ENCODE measurements around the gene A3GALT2.

A3GALT2 gene

GRCh38 chr1:33360367-33360766, 39.5 kb upstream of the A3GALT2 start:
- ChIA-PET POLR2A (ENCODE audit: low non-redundant PET) (no interaction called here), CTCF (interaction anchor here (0.5 to 0.9 kb wide), 2 partner anchors 110 to 150 kb away, joined by 4 read pairs; no protein-coding TSS in a partner anchor)
- no peak for TF ChIP-seq CTCF (conservative IDR thresholded peaks at IDR 0.05; ENCODE audit: low read depth)
- no peak overlapping the region for H3K27ac ChIP-seq
- DNase-seq (ENCODE audit: low spot score) = no peak

GRCh38 chr1:33359931-33360330, 39.0 kb upstream of the A3GALT2 start:
- CTCF ChIA-PET = interaction anchor here (0.5 to 0.9 kb wide), 2 partner anchors 110 to 149 kb away, joined by 4 read pairs; no protein-coding TSS in a partner anchor
- no peak for TF ChIP-seq CTCF (conservative IDR thresholded peaks at IDR 0.05; ENCODE audit: low read depth)
- no peak for DNase-seq (ENCODE audit: low spot score)
- POLR2A ChIA-PET (ENCODE audit: low non-redundant PET) = no interaction called here
- no peak overlapping the region for H3K27ac ChIP-seq

- no peak overlapping the region for H3K27ac ChIP-seq
- DNase-seq (ENCODE audit: low spot score) = peak; percentile 13
- CTCF ChIA-PET = no interaction called here
- no peak for TF ChIP-seq CTCF (conservative IDR thresholded peaks at IDR 0.05; ENCODE audit: low read depth)
- POLR2A ChIA-PET (ENCODE audit: low non-redundant PET) = no interaction called here
These were observed 38.1 kb upstream of the A3GALT2 start for GRCh38 chr1:33358795-33359503.

- no peak overlapping the region for H3K27ac ChIP-seq
- no peak for DNase-seq (ENCODE audit: low spot score)
- no peak for TF ChIP-seq CTCF (conservative IDR thresholded peaks at IDR 0.05; ENCODE audit: low read depth)
- ChIA-PET CTCF (no interaction called here), POLR2A (ENCODE audit: low non-redundant PET) (no interaction called here)
These were observed 37.4 kb upstream of the A3GALT2 start for GRCh38 chr1:33358114-33358794.

GRCh38 chr1:33357099-33357498, 36.2 kb upstream of the A3GALT2 start:
- ChIA-PET CTCF (no interaction called here), POLR2A (ENCODE audit: low non-redundant PET) (no interaction called here)
- DNase-seq (ENCODE audit: low spot score) = no peak
- no peak overlapping the region for H3K27ac ChIP-seq
- no peak for TF ChIP-seq CTCF (conservative IDR thresholded peaks at IDR 0.05; ENCODE audit: low read depth)

GRCh38 chr1:33354707-33355316, 33.9 kb upstream of the A3GALT2 start:
- ChIA-PET CTCF (interaction anchor here (0.7 to 0.9 kb wide), 2 partner anchors 49 to 101 kb away, joined by 3 read pairs; no protein-coding TSS in a partner anchor), POLR2A (ENCODE audit: low non-redundant PET) (no interaction called here)
- DNase-seq (ENCODE audit: low spot score) = no peak
- H3K27ac ChIP-seq = no peak overlapping the region
- no peak for TF ChIP-seq CTCF (conservative IDR thresholded peaks at IDR 0.05; ENCODE audit: low read depth)

Data from RWPE1 (cell line).